ENCODE measurements around the gene FRAS1. TPM values are rescaled to one million over a fixed set of nuclear protein-coding genes. Genes with fewer than 3 reads are reported as not detected.

Gene FRAS1
- total RNA-seq, 2 donors from 2014 or later: 77.0 to 78.3 TPM

DNA sequence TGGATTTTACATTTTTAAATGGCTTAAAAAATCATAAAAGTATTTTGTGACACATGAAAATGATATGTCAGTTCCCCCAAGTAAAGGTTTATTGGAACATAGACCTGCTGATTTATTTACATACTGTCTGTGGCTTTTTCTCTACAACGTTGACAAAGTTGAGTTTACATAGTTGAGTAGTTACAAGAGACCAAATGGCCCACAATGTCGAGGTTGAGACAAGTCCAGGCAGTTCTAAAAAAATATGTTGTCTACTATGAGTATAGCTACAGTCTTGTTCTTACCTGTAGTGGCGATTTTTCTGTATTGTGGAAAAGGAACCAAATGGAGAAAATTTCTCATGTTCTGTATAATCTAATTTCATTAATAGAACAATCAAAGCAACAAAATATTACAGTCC, 163.2 kb downstream of the FRAS1 start:
- H3K4me3 ChIP-seq (ENCODE audit: low read length): peak overlapping the region; percentile 36
- peak overlapping the region; percentile 22 for H3K4me3 Mint-ChIP-seq
- H3K4me1 Mint-ChIP-seq: peaks cover 53% of the 10 kb centered on the region
- H3K36me3 ChIP-seq (ENCODE audit: control insufficient read depth, insufficient read depth, low read length): no peaks in the 10 kb centered on the region
- DNase-seq: no peak
- no peaks in the 10 kb centered on the region for H3K36me3 Mint-ChIP-seq (ENCODE audit: low read depth)
- TF ChIP-seq, protein P1, sequence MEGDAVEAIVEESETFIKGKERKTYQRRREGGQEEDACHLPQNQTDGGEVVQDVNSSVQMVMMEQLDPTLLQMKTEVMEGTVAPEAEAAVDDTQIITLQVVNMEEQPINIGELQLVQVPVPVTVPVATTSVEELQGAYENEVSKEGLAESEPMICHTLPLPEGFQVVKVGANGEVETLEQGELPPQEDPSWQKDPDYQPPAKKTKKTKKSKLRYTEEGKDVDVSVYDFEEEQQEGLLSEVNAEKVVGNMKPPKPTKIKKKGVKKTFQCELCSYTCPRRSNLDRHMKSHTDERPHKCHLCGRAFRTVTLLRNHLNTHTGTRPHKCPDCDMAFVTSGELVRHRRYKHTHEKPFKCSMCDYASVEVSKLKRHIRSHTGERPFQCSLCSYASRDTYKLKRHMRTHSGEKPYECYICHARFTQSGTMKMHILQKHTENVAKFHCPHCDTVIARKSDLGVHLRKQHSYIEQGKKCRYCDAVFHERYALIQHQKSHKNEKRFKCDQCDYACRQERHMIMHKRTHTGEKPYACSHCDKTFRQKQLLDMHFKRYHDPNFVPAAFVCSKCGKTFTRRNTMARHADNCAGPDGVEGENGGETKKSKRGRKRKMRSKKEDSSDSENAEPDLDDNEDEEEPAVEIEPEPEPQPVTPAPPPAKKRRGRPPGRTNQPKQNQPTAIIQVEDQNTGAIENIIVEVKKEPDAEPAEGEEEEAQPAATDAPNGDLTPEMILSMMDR (conservative IDR thresholded peaks at IDR 0.05): no peak
- H3K9ac ChIP-seq (ENCODE audit: extremely low read depth, low read length, poor library complexity, severe bottlenecking): peak overlapping the region; percentile 63
- H3K27ac ChIP-seq (ENCODE audit: low read depth, low read length): peak overlapping the region; percentile 30
- 91 to 100% methylated on average over 1 to 3 of the region's 3 CpGs for WGBS, 2 experiments (ENCODE audit: insufficient coverage in 1 of 2, insufficient read length in 1 of 2)
- H3K27ac Mint-ChIP-seq: peak overlapping the region; percentile 95
- no peaks in the 10 kb centered on the region for H3K27me3 ChIP-seq (ENCODE audit: control insufficient read depth, insufficient read depth, low read length, poor library complexity, severe bottlenecking)
- H3K9me3 ChIP-seq (ENCODE audit: control insufficient read depth, low read length): peaks cover 7% of the 10 kb centered on the region
- H3K4me1 ChIP-seq (ENCODE audit: control insufficient read depth, insufficient read depth, low read length): peaks cover 22% of the 10 kb centered on the region
- no peaks in the 10 kb centered on the region for H3K27me3 Mint-ChIP-seq (ENCODE audit: insufficient read depth)
- H3K9me3 Mint-ChIP-seq: peaks cover 1% of the 10 kb centered on the region

DNA sequence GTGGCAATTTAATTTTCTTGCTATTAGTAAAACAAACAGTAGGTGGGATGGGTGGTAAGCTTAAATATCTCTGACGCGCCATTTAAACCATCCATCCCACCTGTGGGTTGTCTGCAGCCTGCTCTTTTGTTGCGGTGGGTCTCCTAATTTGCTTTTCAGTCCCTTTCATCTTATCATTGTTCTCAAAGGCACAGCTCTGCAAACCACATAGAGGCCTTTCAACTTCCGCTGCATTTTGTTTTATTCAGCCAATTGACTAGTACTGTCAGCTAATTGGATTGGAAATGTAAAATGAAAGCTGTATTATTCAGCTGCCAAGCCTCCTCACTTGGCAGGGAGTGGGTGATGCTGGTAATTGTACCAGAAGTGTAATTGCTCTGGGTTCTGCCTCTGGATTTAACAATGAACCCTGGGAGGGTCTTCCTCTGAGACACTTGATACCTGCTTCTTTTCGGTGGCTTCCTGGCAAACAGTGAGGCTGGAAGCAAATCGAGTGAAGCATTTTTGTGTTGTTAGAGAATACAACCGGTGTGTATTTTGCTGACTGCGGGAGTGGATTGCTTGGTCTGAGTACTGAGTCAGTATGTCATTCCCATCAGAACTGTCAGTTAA, 165.6 kb downstream of the FRAS1 start:
- H3K36me3 ChIP-seq (ENCODE audit: control insufficient read depth, insufficient read depth, low read length): no peaks in the 10 kb centered on the region
- Mint-ChIP-seq H3K4me3 (peak overlapping the region; percentile 13), H3K4me1 (peaks cover 48% of the 10 kb centered on the region), H3K27ac (peak overlapping the region; percentile 74), H3K36me3 (ENCODE audit: low read depth) (peaks cover 9% of the 10 kb centered on the region), H3K9me3 (peaks cover 16% of the 10 kb centered on the region), H3K27me3 (ENCODE audit: insufficient read depth) (no peaks in the 10 kb centered on the region)
- WGBS, 2 experiments (ENCODE audit: insufficient coverage in 1 of 2, insufficient read length in 1 of 2): 20 to 40% methylated on average over 3 to 8 of the region's 8 CpGs
- peak overlapping the region; percentile 15 for H3K27ac ChIP-seq (ENCODE audit: low read depth, low read length)
- peak overlapping the region; percentile 19 for H3K4me3 ChIP-seq (ENCODE audit: low read length)
- H3K9ac ChIP-seq (ENCODE audit: extremely low read depth, low read length, poor library complexity, severe bottlenecking): peak overlapping the region; percentile 13
- H3K9me3 ChIP-seq (ENCODE audit: control insufficient read depth, low read length): peaks cover 26% of the 10 kb centered on the region
- H3K27me3 ChIP-seq (ENCODE audit: control insufficient read depth, insufficient read depth, low read length, poor library complexity, severe bottlenecking): no peaks in the 10 kb centered on the region
- TF ChIP-seq, protein P1 (conservative IDR thresholded peaks at IDR 0.05): no peak
- DNase-seq: peak; percentile 58
- peaks cover 22% of the 10 kb centered on the region for H3K4me1 ChIP-seq (ENCODE audit: control insufficient read depth, insufficient read depth, low read length)

DNA sequence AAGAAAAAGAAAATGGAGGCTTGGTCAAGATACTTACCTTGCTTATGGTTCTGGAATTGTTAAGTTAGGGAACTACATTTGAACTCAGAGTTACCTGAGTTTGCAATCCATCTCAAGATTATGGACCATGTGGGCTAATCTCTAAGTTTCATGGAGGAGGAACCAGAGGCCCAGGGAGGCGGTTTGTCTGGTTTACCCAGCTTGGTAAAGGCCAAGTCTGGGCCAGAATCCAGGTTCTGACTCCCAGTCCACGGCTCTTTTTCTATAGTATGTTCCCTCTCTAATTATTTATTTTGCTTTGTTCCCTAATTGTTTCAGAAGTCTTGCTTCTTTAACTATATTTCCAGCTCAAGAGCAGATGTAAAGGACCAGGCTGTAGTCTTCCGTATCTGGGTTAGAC, 168.1 kb downstream of the FRAS1 start:
- Histone ChIP-seq H3K9ac (ENCODE audit: extremely low read depth, low read length, poor library complexity, severe bottlenecking) (no peak overlapping the region), H3K27ac (ENCODE audit: low read depth, low read length) (no peak overlapping the region), H3K27me3 (ENCODE audit: control insufficient read depth, insufficient read depth, low read length, poor library complexity, severe bottlenecking) (no peaks in the 10 kb centered on the region), H3K36me3 (ENCODE audit: control insufficient read depth, insufficient read depth, low read length) (no peaks in the 10 kb centered on the region), H3K9me3 (ENCODE audit: control insufficient read depth, low read length) (peaks cover 26% of the 10 kb centered on the region), H3K4me1 (ENCODE audit: control insufficient read depth, insufficient read depth, low read length) (peaks cover 14% of the 10 kb centered on the region), H3K4me3 (ENCODE audit: low read length) (peak overlapping the region; percentile 6)
- no peak for DNase-seq
- H3K36me3 Mint-ChIP-seq (ENCODE audit: low read depth): peaks cover 9% of the 10 kb centered on the region
- H3K4me1 Mint-ChIP-seq: peaks cover 48% of the 10 kb centered on the region
- H3K9me3 Mint-ChIP-seq: peaks cover 16% of the 10 kb centered on the region
- H3K4me3 Mint-ChIP-seq: no peak overlapping the region
- WGBS, 2 experiments (ENCODE audit: insufficient coverage in 1 of 2, insufficient read length in 1 of 2): 94 to 98% methylated on average over 3 of the region's 3 CpGs
- TF ChIP-seq, protein P1 (conservative IDR thresholded peaks at IDR 0.05): no peak
- H3K27ac Mint-ChIP-seq: no peak overlapping the region
- no peaks in the 10 kb centered on the region for H3K27me3 Mint-ChIP-seq (ENCODE audit: insufficient read depth)
